DOHH2 (cell line): Measurements from ENCODE around the gene DPYD.

ENCODE experiments used
- CTCF ChIP-seq: fragments of 200-600 bp; sonication (generic); IDR thresholded peaks from one replicate; pipeline ENCODE4 v1.5.1; 2014; ENCODE audit warnings: antibody characterized with exemption, mild to moderate bottlenecking, low read depth, low read length; ENCODE audit not compliant: poor library complexity, severe bottlenecking
- EZH2phosphoT487 ChIP-seq: fragments of 200-600 bp; sonication (generic); IDR thresholded peaks from 2 replicates; pipeline ENCODE4 v1.6.1; 2017; ENCODE audit warnings: borderline replicate concordance, mild to moderate bottlenecking, antibody characterized with exemption, low read length, moderate library complexity, mixed read lengths

- TF ChIP-seq EZH2phosphoT487 (no peak), CTCF (no peak)
These were observed 114.5 kb downstream of the DPYD start for GRCh38 chr1:97806326-97806725.
